Vagina (tissue), 2 donors: ENCODE measurements around the gene DUXB. TPM values are rescaled to one million over a fixed set of nuclear protein-coding genes. Genes with fewer than 3 reads are reported as not detected.

Source experiments
- DNase-seq, 2 donors: peaks; one replicate each; pipeline ENCODE4 v3.0.0-alpha.2; 2017; ENCODE audit errors: extremely low spot score in 2 of 2
- H3K27ac ChIP-seq: fragments of 200-600 bp; sonication (generic); one replicate; pipeline ENCODE4 v1.5.1; 2019
- H3K27me3 ChIP-seq: fragments of 200-600 bp; sonication (generic); one replicate; pipeline ENCODE4 v1.5.1; 2019
- H3K36me3 ChIP-seq, 2 donors: fragments of 200-600 bp; sonication (generic); one replicate each; pipeline ENCODE4 v1.5.1; 2017 to 2019
- H3K4me1 ChIP-seq: fragments of 200-600 bp; sonication (generic); one replicate; pipeline ENCODE4 v1.5.1; 2019
- H3K4me3 ChIP-seq, 2 donors: fragments of 200-600 bp; sonication (generic); 1 replicate in 1 of 2; 2 replicates in 1 of 2; pipeline ENCODE4 v1.5.1; 2016 to 2019
- H3K9me3 ChIP-seq: fragments of 200-600 bp; sonication (generic); one replicate; pipeline ENCODE4 v1.5.1; 2019
- POLR2A ChIP-seq, 2 donors: fragments of 450-650 bp; IDR thresholded peaks; one replicate each; pipeline ENCODE4 v1.6.1; 2017; ENCODE audit warnings: antibody characterized with exemption in 2 of 2, mild to moderate bottlenecking in 2 of 2, moderate library complexity in 2 of 2
- POLR2AphosphoS5 ChIP-seq, 2 donors: sonication (generic); formaldehyde crosslinking; IDR thresholded peaks; one replicate each; pipeline ENCODE4 v1.9.0; 2017; ENCODE audit warnings: antibody characterized with exemption in 2 of 2, mild to moderate bottlenecking in 2 of 2, low read depth in 1 of 2; ENCODE audit not compliant: insufficient read depth in 1 of 2
- intact Hi-C: fragments of 100-400 bp; cut with DNase I; formaldehyde crosslinking; loops from one replicate; pipeline ENCODE4 v1.15.1; 2023
- total RNA-seq: library from RNA; depleted of rRNA; stranded (reverse); fragments of >200 nt; gene quantifications from one replicate; pipeline ENCODE4 v1.2.3, GENCODE V29; 2016
- TF ChIP-seq, protein P1 (sequence below), 3 experiments: fragments of 450-650 bp in 2 of 3; fragments of 200-600 bp in 1 of 3; sonication (generic) in 1 of 3; IDR thresholded peaks; one replicate each; pipeline ENCODE4 v1.5.1; 2017 to 2019; ENCODE audit warnings: antibody characterized with exemption in 3 of 3, mild to moderate bottlenecking in 2 of 3, moderate library complexity in 2 of 3

DUXB gene
- total RNA-seq, 1 donor from 2014 or later: not detected

GRCh38 chr16:75697571-75697970 lies 3.7 kb downstream of the DUXB start:
- TF ChIP-seq POLR2AphosphoS5 (IDR thresholded peaks at IDR 0.05; ENCODE audit: insufficient read depth in 1 of 2, low read depth in 1 of 2) (no peak), POLR2A (IDR thresholded peaks at IDR 0.05) (no peak)
- TF ChIP-seq, protein P1, sequence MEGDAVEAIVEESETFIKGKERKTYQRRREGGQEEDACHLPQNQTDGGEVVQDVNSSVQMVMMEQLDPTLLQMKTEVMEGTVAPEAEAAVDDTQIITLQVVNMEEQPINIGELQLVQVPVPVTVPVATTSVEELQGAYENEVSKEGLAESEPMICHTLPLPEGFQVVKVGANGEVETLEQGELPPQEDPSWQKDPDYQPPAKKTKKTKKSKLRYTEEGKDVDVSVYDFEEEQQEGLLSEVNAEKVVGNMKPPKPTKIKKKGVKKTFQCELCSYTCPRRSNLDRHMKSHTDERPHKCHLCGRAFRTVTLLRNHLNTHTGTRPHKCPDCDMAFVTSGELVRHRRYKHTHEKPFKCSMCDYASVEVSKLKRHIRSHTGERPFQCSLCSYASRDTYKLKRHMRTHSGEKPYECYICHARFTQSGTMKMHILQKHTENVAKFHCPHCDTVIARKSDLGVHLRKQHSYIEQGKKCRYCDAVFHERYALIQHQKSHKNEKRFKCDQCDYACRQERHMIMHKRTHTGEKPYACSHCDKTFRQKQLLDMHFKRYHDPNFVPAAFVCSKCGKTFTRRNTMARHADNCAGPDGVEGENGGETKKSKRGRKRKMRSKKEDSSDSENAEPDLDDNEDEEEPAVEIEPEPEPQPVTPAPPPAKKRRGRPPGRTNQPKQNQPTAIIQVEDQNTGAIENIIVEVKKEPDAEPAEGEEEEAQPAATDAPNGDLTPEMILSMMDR (IDR thresholded peaks at IDR 0.05): no peak
- Histone ChIP-seq H3K4me1 (no peaks in the 10 kb centered on the region), H3K4me3 (no peak overlapping the region), H3K36me3 (no peaks in the 10 kb centered on the region), H3K9me3 (no peaks in the 10 kb centered on the region), H3K27me3 (no peaks in the 10 kb centered on the region), H3K27ac (no peak overlapping the region)
- no peak for DNase-seq
- intact Hi-C loops: no loop called here

GRCh38 chr16:75695708-75696107 lies 5.6 kb downstream of the DUXB start:
- no peaks in the 10 kb centered on the region for H3K27me3 ChIP-seq
- no peak for DNase-seq
- H3K27ac ChIP-seq: no peak overlapping the region
- no peak overlapping the region for H3K4me3 ChIP-seq
- no peaks in the 10 kb centered on the region for H3K9me3 ChIP-seq
- no peaks in the 10 kb centered on the region for H3K36me3 ChIP-seq
- intact Hi-C loops: no loop called here
- TF ChIP-seq POLR2AphosphoS5 (IDR thresholded peaks at IDR 0.05; ENCODE audit: insufficient read depth in 1 of 2, low read depth in 1 of 2) (no peak), POLR2A (IDR thresholded peaks at IDR 0.05) (no peak)
- TF ChIP-seq, protein P1 (IDR thresholded peaks at IDR 0.05): no peak
- no peaks in the 10 kb centered on the region for H3K4me1 ChIP-seq

- intact Hi-C loops: loop anchor here (5.0 kb wide), 1 partner anchor 1835 kb away; no protein-coding TSS in a partner anchor
- TF ChIP-seq, protein P1 (IDR thresholded peaks at IDR 0.05): no peak
- no peak for TF ChIP-seq POLR2A (IDR thresholded peaks at IDR 0.05)
- no peak for TF ChIP-seq POLR2AphosphoS5 (IDR thresholded peaks at IDR 0.05; ENCODE audit: insufficient read depth in 1 of 2, low read depth in 1 of 2)
- DNase-seq: no peak
- no peak overlapping the region for H3K4me3 ChIP-seq
- H3K27me3 ChIP-seq: no peaks in the 10 kb centered on the region
- no peaks in the 10 kb centered on the region for H3K4me1 ChIP-seq
- H3K9me3 ChIP-seq: no peaks in the 10 kb centered on the region
- H3K36me3 ChIP-seq: no peaks in the 10 kb centered on the region
- no peak overlapping the region for H3K27ac ChIP-seq
Observed at GRCh38 chr16:75687361-75687760, 13.9 kb downstream of the DUXB start.

DNA sequence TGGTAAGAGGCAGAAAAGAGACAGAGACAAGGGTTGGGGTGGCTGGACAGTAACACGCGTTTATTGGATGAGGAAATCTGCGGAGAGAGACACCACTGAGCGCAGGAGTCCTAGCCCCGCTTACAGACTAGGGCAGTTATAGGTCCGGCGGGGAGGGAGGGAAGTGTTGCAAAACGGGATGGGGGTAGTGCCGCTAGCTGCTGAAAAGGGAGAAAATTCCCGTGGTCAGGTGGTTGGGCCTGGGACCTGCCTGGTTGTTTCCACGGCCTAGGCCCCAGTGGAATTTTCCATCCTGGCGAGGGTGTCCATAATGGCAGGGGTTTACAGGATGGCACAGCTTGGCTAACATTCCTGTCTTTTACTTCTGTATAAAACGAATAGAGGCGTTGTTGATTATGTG lies 19.0 kb downstream of the DUXB start:
- no peak overlapping the region for H3K4me3 ChIP-seq
- no peaks in the 10 kb centered on the region for H3K4me1 ChIP-seq
- intact Hi-C loops: no loop called here
- no peaks in the 10 kb centered on the region for H3K9me3 ChIP-seq
- TF ChIP-seq, protein P1 (IDR thresholded peaks at IDR 0.05): no peak
- TF ChIP-seq POLR2A (IDR thresholded peaks at IDR 0.05) (no peak), POLR2AphosphoS5 (IDR thresholded peaks at IDR 0.05; ENCODE audit: insufficient read depth in 1 of 2, low read depth in 1 of 2) (no peak)
- no peak overlapping the region for H3K27ac ChIP-seq
- no peak for DNase-seq
- H3K27me3 ChIP-seq: no peaks in the 10 kb centered on the region
- H3K36me3 ChIP-seq: no peaks in the 10 kb centered on the region

- no peak for TF ChIP-seq POLR2A (IDR thresholded peaks at IDR 0.05)
- TF ChIP-seq POLR2AphosphoS5 (IDR thresholded peaks at IDR 0.05; ENCODE audit: insufficient read depth in 1 of 2, low read depth in 1 of 2): no peak
- TF ChIP-seq, protein P1 (IDR thresholded peaks at IDR 0.05): no peak
- no peaks in the 10 kb centered on the region for H3K27me3 ChIP-seq
- DNase-seq: no peak
- H3K36me3 ChIP-seq: no peaks in the 10 kb centered on the region
- H3K4me1 ChIP-seq: no peaks in the 10 kb centered on the region
- intact Hi-C loops: no loop called here
- no peak overlapping the region for H3K27ac ChIP-seq
- no peaks in the 10 kb centered on the region for H3K9me3 ChIP-seq
- H3K4me3 ChIP-seq: no peak overlapping the region
Observed at GRCh38 chr16:75679366-75679765, 21.9 kb downstream of the DUXB start.
